Astrocyte (in vitro differentiated cells and primary cell): ENCODE measurements around the gene NDUFA13.

Experiments used
- EZH2 ChIP-seq: IDR thresholded peaks from 2 replicates; pipeline ENCODE4 v1.6.1; 2012; ENCODE audit warnings: mild to moderate bottlenecking, low read length, inconsistent platforms; ENCODE audit not compliant: insufficient read depth
- TF ChIP-seq, protein P1 (sequence below): IDR thresholded peaks from 2 replicates; pipeline ENCODE4 v1.5.1; 2011; ENCODE audit warnings: low read depth, mild to moderate bottlenecking, inconsistent platforms, low read length, moderate library complexity; ENCODE audit not compliant: insufficient read depth

DNA sequence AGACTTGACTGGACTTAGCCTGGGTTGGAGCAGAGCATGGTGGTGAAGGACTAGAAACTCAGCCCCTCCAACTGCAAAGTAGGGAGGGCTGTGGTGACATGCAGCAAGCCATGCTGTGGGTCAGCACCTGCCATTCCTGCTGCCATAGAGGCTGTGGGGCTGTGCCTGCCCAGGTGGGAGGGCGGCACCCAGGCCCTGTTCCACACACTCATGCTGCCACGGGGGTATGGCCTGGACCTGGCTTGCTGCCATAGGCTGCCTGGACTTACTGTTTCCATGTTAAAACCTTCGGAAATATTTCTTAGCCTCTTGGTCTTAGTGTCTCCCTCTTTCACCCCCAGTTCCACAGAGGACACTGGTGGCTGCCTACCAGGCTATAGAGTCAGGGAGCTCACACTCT, 51.4 kb downstream of the NDUFA13 start:
- TF ChIP-seq, protein P1, sequence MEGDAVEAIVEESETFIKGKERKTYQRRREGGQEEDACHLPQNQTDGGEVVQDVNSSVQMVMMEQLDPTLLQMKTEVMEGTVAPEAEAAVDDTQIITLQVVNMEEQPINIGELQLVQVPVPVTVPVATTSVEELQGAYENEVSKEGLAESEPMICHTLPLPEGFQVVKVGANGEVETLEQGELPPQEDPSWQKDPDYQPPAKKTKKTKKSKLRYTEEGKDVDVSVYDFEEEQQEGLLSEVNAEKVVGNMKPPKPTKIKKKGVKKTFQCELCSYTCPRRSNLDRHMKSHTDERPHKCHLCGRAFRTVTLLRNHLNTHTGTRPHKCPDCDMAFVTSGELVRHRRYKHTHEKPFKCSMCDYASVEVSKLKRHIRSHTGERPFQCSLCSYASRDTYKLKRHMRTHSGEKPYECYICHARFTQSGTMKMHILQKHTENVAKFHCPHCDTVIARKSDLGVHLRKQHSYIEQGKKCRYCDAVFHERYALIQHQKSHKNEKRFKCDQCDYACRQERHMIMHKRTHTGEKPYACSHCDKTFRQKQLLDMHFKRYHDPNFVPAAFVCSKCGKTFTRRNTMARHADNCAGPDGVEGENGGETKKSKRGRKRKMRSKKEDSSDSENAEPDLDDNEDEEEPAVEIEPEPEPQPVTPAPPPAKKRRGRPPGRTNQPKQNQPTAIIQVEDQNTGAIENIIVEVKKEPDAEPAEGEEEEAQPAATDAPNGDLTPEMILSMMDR: no peak
- no peak for TF ChIP-seq EZH2
